H54 (cell line): ENCODE measurements around the gene ABCB1.

Source experiments
- DNase-seq: peaks from one replicate; pipeline ENCODE4 v3.0.0; 2011; ENCODE audit warnings: low spot score, mixed read lengths; ENCODE audit not compliant: insufficient read length
- FAIRE-seq: peaks from 3 replicates; lab custom pipeline; 2011; peaks lifted over from hg19 to GRCh38; lab: Jason Lieb, UNC
- POLR2A ChIP-seq: IDR thresholded peaks from 2 replicates; pipeline ENCODE4 v1.6.1; 2011; ENCODE audit warnings: low read depth, mild to moderate bottlenecking, low read length

The ABCB1 gene

GRCh38 chr7:87517891-87518290, 82.8 kb downstream of the ABCB1 start:
- DNase-seq, result no peak
- FAIRE-seq, result no peak
- TF ChIP-seq POLR2A, result no peak

GRCh38 chr7:87517136-87517815, 83.4 kb downstream of the ABCB1 start:
- FAIRE-seq (no peak), DNase-seq (no peak)
- no peak for TF ChIP-seq POLR2A

- no peak for FAIRE-seq
- no peak for TF ChIP-seq POLR2A
- DNase-seq, result no peak
These were observed 86.8 kb downstream of the ABCB1 start for GRCh38 chr7:87513735-87514335.

GRCh38 chr7:87512906-87513305, 87.8 kb downstream of the ABCB1 start:
- no peak for TF ChIP-seq POLR2A
- DNase-seq (no peak), FAIRE-seq (no peak)

- FAIRE-seq (no peak), DNase-seq (no peak)
- TF ChIP-seq POLR2A, result no peak
These were observed 89.2 kb downstream of the ABCB1 start for GRCh38 chr7:87511510-87511909.

- no peak for TF ChIP-seq POLR2A
- FAIRE-seq (no peak), DNase-seq (no peak)
These were observed 90.2 kb downstream of the ABCB1 start for GRCh38 chr7:87510411-87510875.

GRCh38 chr7:87507446-87507845, 93.2 kb downstream of the ABCB1 start:
- no peak for TF ChIP-seq POLR2A
- DNase-seq (no peak), FAIRE-seq (no peak)

GRCh38 chr7:87506246-87507180, 94.2 kb downstream of the ABCB1 start:
- DNase-seq (no peak), FAIRE-seq (no peak)
- no peak for TF ChIP-seq POLR2A

GRCh38 chr7:87505557-87506245, 95.0 kb downstream of the ABCB1 start:
- TF ChIP-seq POLR2A, result no peak
- DNase-seq, result no peak
- FAIRE-seq, result no peak

- no peak for FAIRE-seq
- TF ChIP-seq POLR2A, result no peak
- no peak for DNase-seq
These were observed 95.6 kb downstream of the ABCB1 start for GRCh38 chr7:87505122-87505521.

- DNase-seq (no peak), FAIRE-seq (no peak)
- no peak for TF ChIP-seq POLR2A
These were observed 101.2 kb downstream of the ABCB1 start for GRCh38 chr7:87499494-87499893.

- TF ChIP-seq POLR2A, result no peak
- no peak for FAIRE-seq
- DNase-seq, result no peak
These were observed 101.8 kb downstream of the ABCB1 start for GRCh38 chr7:87498893-87499292.

GRCh38 chr7:87497482-87497881, 103.2 kb downstream of the ABCB1 start:
- no peak for TF ChIP-seq POLR2A
- FAIRE-seq, result no peak

More at GRCh38 chr7:87497482-87497881, 103.2 kb downstream of the ABCB1 start:
- DNase-seq, result no peak
